Natural killer cell (primary cell): Measurements from ENCODE around the gene AP3B2. TPM values are rescaled to one million over a fixed set of nuclear protein-coding genes. Genes with fewer than 3 reads are reported as not detected.
A peak's percentile ranks its signal among the peaks of the same experiment; 100 is the strongest.

Experiments used
- ATAC-seq, 3 donors: fragments of 150-1000 bp in 2 of 3; fragments of 200-7000 bp in 1 of 3; cut with Tn5 transposase; 1 replicate in 1 of 3; 2 replicates in 2 of 3; pipeline ENCODE4 v1.10.0; 2021; ENCODE audit warnings: mild to moderate bottlenecking in 2 of 3, moderate library complexity in 2 of 3
- DNase-seq, 2 donors: peaks; one replicate each; pipeline versions ENCODE4 v3.0.0 to v3.0.0-alpha.2; 2013 to 2021; ENCODE audit warnings: mixed read lengths in 1 of 2
- H3K27ac ChIP-seq: one replicate; pipeline ENCODE4 v1.5.1; 2013; ENCODE audit warnings: mild to moderate bottlenecking, low read length
- H3K27me3 ChIP-seq: one replicate; pipeline ENCODE4 v1.6.1; 2013; ENCODE audit warnings: low read length; ENCODE audit not compliant: control insufficient read depth, insufficient read depth
- H3K36me3 ChIP-seq: one replicate; pipeline ENCODE4 v1.6.1; 2013; ENCODE audit warnings: low read length; ENCODE audit not compliant: control insufficient read depth, insufficient read depth
- H3K4me1 ChIP-seq: one replicate; pipeline ENCODE4 v1.6.1; 2013; ENCODE audit warnings: low read length; ENCODE audit not compliant: control insufficient read depth, insufficient read depth
- H3K4me3 ChIP-seq: one replicate; pipeline ENCODE4 v1.5.1; 2013; ENCODE audit warnings: low read length
- H3K9me3 ChIP-seq: one replicate; pipeline ENCODE4 v1.6.1; 2013; ENCODE audit warnings: low read length; ENCODE audit not compliant: control insufficient read depth, insufficient read depth
- H3K27ac Mint-ChIP-seq, 2 donors: one replicate each; pipeline ENCODE4 v1.8.0; 2022; ENCODE audit warnings: mild to moderate bottlenecking in 2 of 2, mixed read lengths in 2 of 2, moderate library complexity in 1 of 2
- H3K27me3 Mint-ChIP-seq, 2 donors: one replicate each; pipeline ENCODE4 v1.8.0; 2022; ENCODE audit warnings: low read depth in 2 of 2, mixed read lengths in 2 of 2
- H3K36me3 Mint-ChIP-seq: one replicate; pipeline ENCODE4 v1.8.0; 2022; ENCODE audit warnings: mixed read lengths
- H3K4me1 Mint-ChIP-seq, 2 donors: one replicate each; pipeline ENCODE4 v1.8.0; 2022; ENCODE audit warnings: mixed read lengths in 2 of 2
- H3K4me3 Mint-ChIP-seq: one replicate; pipeline ENCODE4 v1.8.0; 2022; ENCODE audit warnings: mild to moderate bottlenecking, moderate library complexity, mixed read lengths
- H3K9me3 Mint-ChIP-seq, 2 donors: one replicate each; pipeline ENCODE4 v1.8.0; 2022; ENCODE audit warnings: mixed read lengths in 2 of 2
- WGBS: methylation state at CpG from one replicate; pipeline ENCODE4 v1.1.7; 2013; ENCODE audit warnings: missing lambda C conversion rate; ENCODE audit not compliant: insufficient coverage; 5-methylcytosine and 5-hydroxymethylcytosine counted together
- intact Hi-C: fragments of 100-400 bp; cut with micrococcal nuclease; formaldehyde crosslinking; loops from one replicate; pipeline ENCODE4 v1.14.2; 2022
- total RNA-seq, 4 donors: library from RNA; stranded (reverse); fragments of 120-200 nt in 1 of 4; gene quantifications; one replicate each; pipeline versions ENCODE4 v1.2.3 to v1.2.4, GENCODE V29; 2013 to 2022
- TF ChIP-seq, protein P1 (sequence below): fragments of 200-600 bp; IDR thresholded peaks from one replicate; pipeline ENCODE4 v1.8.0; 2022; ENCODE audit warnings: antibody characterized with exemption

Gene AP3B2
- total RNA-seq, 3 donors from 2014 or later (not counting 1 experiment from before 2014, with no cell fraction given), result 0.59 TPM; not detected in 2

DNA sequence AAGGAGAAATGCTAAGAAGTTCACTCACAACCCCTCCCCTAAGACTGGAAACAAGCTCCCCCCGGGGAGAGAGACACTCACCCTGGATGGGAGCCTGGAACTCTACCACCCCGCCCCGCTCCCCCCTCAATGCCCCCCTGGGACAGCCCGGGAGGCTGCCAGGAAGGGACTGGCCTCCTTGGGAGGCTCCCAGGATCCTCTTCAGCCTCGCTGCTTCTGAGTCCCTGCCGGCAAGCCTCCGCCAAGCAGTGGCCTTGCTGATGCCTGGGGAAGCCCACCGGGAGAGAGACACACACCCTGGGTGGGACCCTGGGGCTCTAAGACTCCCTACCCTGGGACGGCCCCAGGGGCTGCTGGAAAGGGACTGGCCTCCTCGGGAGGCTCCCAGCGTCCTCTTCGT lies 95.9 kb downstream of the AP3B2 start:
- Mint-ChIP-seq H3K27me3 (peaks cover 19 to 35% of the 10 kb centered on the region in 2 donors), H3K4me3 (no peak overlapping the region), H3K4me1 (no peaks in the 10 kb centered on the region), H3K9me3 (no peaks in the 10 kb centered on the region), H3K27ac (no peak overlapping the region), H3K36me3 (no peaks in the 10 kb centered on the region)
- Histone ChIP-seq H3K4me3 (no peak overlapping the region), H3K27ac (no peak overlapping the region), H3K4me1 (no peaks in the 10 kb centered on the region), H3K9me3 (no peaks in the 10 kb centered on the region), H3K27me3 (peaks cover 2% of the 10 kb centered on the region), H3K36me3 (no peaks in the 10 kb centered on the region)
- TF ChIP-seq, protein P1, sequence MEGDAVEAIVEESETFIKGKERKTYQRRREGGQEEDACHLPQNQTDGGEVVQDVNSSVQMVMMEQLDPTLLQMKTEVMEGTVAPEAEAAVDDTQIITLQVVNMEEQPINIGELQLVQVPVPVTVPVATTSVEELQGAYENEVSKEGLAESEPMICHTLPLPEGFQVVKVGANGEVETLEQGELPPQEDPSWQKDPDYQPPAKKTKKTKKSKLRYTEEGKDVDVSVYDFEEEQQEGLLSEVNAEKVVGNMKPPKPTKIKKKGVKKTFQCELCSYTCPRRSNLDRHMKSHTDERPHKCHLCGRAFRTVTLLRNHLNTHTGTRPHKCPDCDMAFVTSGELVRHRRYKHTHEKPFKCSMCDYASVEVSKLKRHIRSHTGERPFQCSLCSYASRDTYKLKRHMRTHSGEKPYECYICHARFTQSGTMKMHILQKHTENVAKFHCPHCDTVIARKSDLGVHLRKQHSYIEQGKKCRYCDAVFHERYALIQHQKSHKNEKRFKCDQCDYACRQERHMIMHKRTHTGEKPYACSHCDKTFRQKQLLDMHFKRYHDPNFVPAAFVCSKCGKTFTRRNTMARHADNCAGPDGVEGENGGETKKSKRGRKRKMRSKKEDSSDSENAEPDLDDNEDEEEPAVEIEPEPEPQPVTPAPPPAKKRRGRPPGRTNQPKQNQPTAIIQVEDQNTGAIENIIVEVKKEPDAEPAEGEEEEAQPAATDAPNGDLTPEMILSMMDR, result no peak
- WGBS, result 83% methylated on average over 11 of the region's 12 CpGs
- ATAC-seq (peak in 1 of 3 donors; percentile 32), DNase-seq (no peak)
- intact Hi-C loops, result no loop called here

- Mint-ChIP-seq H3K4me3 (no peak overlapping the region), H3K4me1 (no peaks in the 10 kb centered on the region), H3K27ac (no peak overlapping the region), H3K36me3 (no peaks in the 10 kb centered on the region), H3K27me3 (peaks cover 15 to 21% of the 10 kb centered on the region in 2 donors), H3K9me3 (no peaks in the 10 kb centered on the region)
- ATAC-seq, result no peak
- H3K4me3 ChIP-seq, result no peak overlapping the region
- H3K4me1 ChIP-seq, result no peaks in the 10 kb centered on the region
- DNase-seq, result no peak
- intact Hi-C loops, result no loop called here
- 94% methylated on average over 3 of the region's 4 CpGs for WGBS
- no peaks in the 10 kb centered on the region for H3K36me3 ChIP-seq
- no peak overlapping the region for H3K27ac ChIP-seq
- H3K27me3 ChIP-seq, result no peaks in the 10 kb centered on the region
- H3K9me3 ChIP-seq, result no peaks in the 10 kb centered on the region
- TF ChIP-seq, protein P1, result no peak
Observed at GRCh38 chr15:82611348-82611747, 98.3 kb downstream of the AP3B2 start.

Other genes with a start within 250 kb of the AP3B2 start
- 1,000 to 10,000 TPM; 1,035 to 1,314 (median 1,130) TPM for gene RPS17, start 169.4 kb downstream of the AP3B2 start, total RNA-seq
- not detected for gene CPEB1, start 62.5 kb downstream of the AP3B2 start, total RNA-seq
- not detected for gene FSD2, start 96.2 kb upstream of the AP3B2 start, total RNA-seq
- 10 to 100 TPM; 48.5 to 78.0 (median 67.6) TPM for gene WHAMM, start 99.8 kb upstream of the AP3B2 start, total RNA-seq
- gene HOMER2, start 242.8 kb upstream of the AP3B2 start, total RNA-seq, result 1 to 10 TPM; 3.6 to 7.0 (median 4.0) TPM